H9 (cell line): Measurements from ENCODE around the gene ABCC2. TPM values are rescaled to one million over a fixed set of nuclear protein-coding genes. Genes with fewer than 3 reads are reported as not detected.

ENCODE experiments used
- DNase-seq: peaks from one replicate; pipeline ENCODE4 v3.0.0-alpha.2; 2017
- H2AFZ ChIP-seq: one replicate; pipeline ENCODE4 v1.6.1; 2013; ENCODE audit warnings: mild to moderate bottlenecking, low read length, control low read depth, moderate library complexity
- H2AK5ac ChIP-seq: 2 replicates; pipeline ENCODE4 v1.6.1; 2013; ENCODE audit warnings: low read length, control low read depth, mixed read lengths; ENCODE audit not compliant: insufficient read length
- H2BK120ac ChIP-seq: one replicate; pipeline ENCODE4 v1.6.1; 2013; ENCODE audit warnings: low read depth, mild to moderate bottlenecking, low read length, control low read depth, inconsistent platforms; ENCODE audit not compliant: poor library complexity, severe bottlenecking
- H2BK12ac ChIP-seq: 2 replicates; pipeline ENCODE4 v1.6.1; 2013; ENCODE audit warnings: low read length, control low read depth, mixed read lengths, low read depth; ENCODE audit not compliant: insufficient read length
- H2BK15ac ChIP-seq: 2 replicates; pipeline ENCODE4 v1.6.1; 2013; ENCODE audit warnings: low read depth, low read length, control low read depth
- H2BK20ac ChIP-seq: one replicate; pipeline ENCODE4 v1.6.1; 2013; ENCODE audit warnings: low read depth, mild to moderate bottlenecking, low read length, control low read depth, inconsistent platforms; ENCODE audit not compliant: poor library complexity, severe bottlenecking
- H2BK5ac ChIP-seq: 2 replicates; pipeline ENCODE4 v1.6.1; 2013; ENCODE audit warnings: low read length, control low read depth, mixed read lengths; ENCODE audit not compliant: insufficient read length
- H3K14ac ChIP-seq: 2 replicates; pipeline ENCODE4 v1.6.1; 2013; ENCODE audit warnings: low read length, control low read depth; ENCODE audit not compliant: insufficient read depth
- H3K18ac ChIP-seq: 2 replicates; pipeline ENCODE4 v1.6.1; 2013; ENCODE audit warnings: low read depth, mild to moderate bottlenecking, mixed read lengths, low read length, control low read depth; ENCODE audit not compliant: insufficient read length
- H3K23ac ChIP-seq: 2 replicates; pipeline ENCODE4 v1.6.1; 2013; ENCODE audit warnings: low read length, control low read depth, mixed read lengths, low read depth; ENCODE audit not compliant: insufficient read length
- H3K23me2 ChIP-seq: 2 replicates; pipeline ENCODE4 v1.6.1; 2013; ENCODE audit warnings: low read depth, mild to moderate bottlenecking, mixed read lengths, low read length, control low read depth; ENCODE audit not compliant: insufficient read length, poor library complexity, severe bottlenecking
- H3K27ac ChIP-seq: 2 replicates; pipeline ENCODE4 v1.5.1; 2013; ENCODE audit warnings: low read length, control low read depth, mixed read lengths, low read depth; ENCODE audit not compliant: insufficient read length
- H3K27me3 ChIP-seq: 2 replicates; pipeline ENCODE4 v1.6.1; 2013; ENCODE audit warnings: low read length, control low read depth, inconsistent platforms; ENCODE audit not compliant: insufficient read depth
- H3K4ac ChIP-seq: 2 replicates; pipeline ENCODE4 v1.6.1; 2013; ENCODE audit warnings: low read depth, mild to moderate bottlenecking, control low read depth, inconsistent platforms, low read length, moderate library complexity
- H3K4me1 ChIP-seq: 2 replicates; pipeline ENCODE4 v1.6.1; 2013; ENCODE audit warnings: low read length, control low read depth, inconsistent platforms; ENCODE audit not compliant: insufficient read depth
- H3K4me2 ChIP-seq: 2 replicates; pipeline ENCODE4 v1.6.1; 2013; ENCODE audit warnings: low read length, control low read depth, mixed read lengths; ENCODE audit not compliant: insufficient read length, insufficient read depth
- H3K56ac ChIP-seq: 2 replicates; pipeline ENCODE4 v1.6.1; 2013; ENCODE audit warnings: low read depth, mild to moderate bottlenecking, mixed read lengths, low read length, control low read depth; ENCODE audit not compliant: insufficient read length
- H3K79me1 ChIP-seq: 2 replicates; pipeline ENCODE4 v1.6.1; 2013; ENCODE audit warnings: low read depth, mild to moderate bottlenecking, moderate library complexity, low read length, control low read depth, inconsistent platforms; ENCODE audit not compliant: insufficient read depth, poor library complexity, severe bottlenecking
- H3K79me2 ChIP-seq: 2 replicates; pipeline ENCODE4 v1.6.1; 2013; ENCODE audit warnings: low read length, control low read depth, inconsistent platforms; ENCODE audit not compliant: insufficient read depth
- H3K9ac ChIP-seq: 2 replicates; pipeline ENCODE4 v1.6.1; 2013; ENCODE audit warnings: low read length, control low read depth, mixed read lengths; ENCODE audit not compliant: insufficient read length; ENCODE audit errors: extremely low read depth
- H3K9me3 ChIP-seq: one replicate; pipeline ENCODE4 v1.6.1; 2013; ENCODE audit warnings: low read depth, low read length, inconsistent platforms; ENCODE audit not compliant: control insufficient read depth
- H3T11ph ChIP-seq: one replicate; pipeline ENCODE4 v1.6.1; 2013; ENCODE audit warnings: mild to moderate bottlenecking, low read length, control low read depth, inconsistent platforms
- H4K20me1 ChIP-seq: one replicate; pipeline ENCODE4 v1.6.1; 2013; ENCODE audit not compliant: control insufficient read depth, insufficient read length, insufficient read depth
- H4K5ac ChIP-seq: 2 replicates; pipeline ENCODE4 v1.6.1; 2013; ENCODE audit warnings: low read depth, mild to moderate bottlenecking, mixed read lengths, low read length, control low read depth; ENCODE audit not compliant: insufficient read length
- H4K8ac ChIP-seq: replicated peaks from 2 replicates; pipeline ENCODE4 v1.6.1; 2013; ENCODE audit warnings: low read length, control low read depth, mixed read lengths, low read depth; ENCODE audit not compliant: insufficient read length
- H4K91ac ChIP-seq: 2 replicates; pipeline ENCODE4 v1.6.1; 2013; ENCODE audit warnings: low read depth, mild to moderate bottlenecking, moderate library complexity, mixed read lengths, low read length, control low read depth; ENCODE audit not compliant: insufficient read length
- H3K27ac Mint-ChIP-seq, 3 experiments: 2 replicates in 2 of 3; 3 replicates in 1 of 3; pipeline ENCODE4 v1.8.0; 2020 to 2021; ENCODE audit warnings: mixed read lengths in 3 of 3, mild to moderate bottlenecking in 1 of 3, moderate library complexity in 1 of 3
- H3K27me3 Mint-ChIP-seq: 2 replicates; pipeline ENCODE4 v1.8.0; 2021; ENCODE audit warnings: low read depth, mild to moderate bottlenecking, moderate library complexity, mixed read lengths
- H3K36me3 Mint-ChIP-seq, 3 experiments: 2 replicates in 2 of 3; 3 replicates in 1 of 3; pipeline ENCODE4 v1.8.0; 2020 to 2021; ENCODE audit warnings: low read depth in 3 of 3, mixed read lengths in 3 of 3; ENCODE audit not compliant: insufficient read depth in 1 of 3
- H3K4me1 Mint-ChIP-seq, 2 experiments: 2 replicates each; pipeline ENCODE4 v1.8.0; 2020; ENCODE audit warnings: mixed read lengths in 2 of 2
- H3K4me3 Mint-ChIP-seq, 2 experiments: 2 replicates in 1 of 2; 3 replicates in 1 of 2; pipeline ENCODE4 v1.8.0; 2020 to 2021; ENCODE audit warnings: mild to moderate bottlenecking in 2 of 2, mixed read lengths in 2 of 2, moderate library complexity in 1 of 2
- H3K9me3 Mint-ChIP-seq, 2 experiments: 2 replicates in 1 of 2; 3 replicates in 1 of 2; pipeline ENCODE4 v1.8.0; 2020; ENCODE audit warnings: mild to moderate bottlenecking in 2 of 2, mixed read lengths in 2 of 2, moderate library complexity in 1 of 2
- CTCF ChIP-seq: fragments of 200-600 bp; sonication (generic); conservative IDR thresholded peaks from 3 replicates; pipeline ENCODE4 v1.8.0; 2021; ENCODE audit warnings: antibody characterized with exemption, mild to moderate bottlenecking
- WGBS: extraction: QIAGEN DNeasy Blood & Tissue Kit; methylation state at CpG from one replicate; pipeline ENCODE4 v1.1.7; 2013; ENCODE audit warnings: missing lambda C conversion rate, low lambda C conversion rate, mixed read lengths; ENCODE audit not compliant: insufficient read length; ENCODE audit errors: extremely low coverage; 5-methylcytosine and 5-hydroxymethylcytosine counted together
- total RNA-seq: library from RNA; stranded (reverse); gene quantifications from 2 replicates; pipeline ENCODE4 v1.2.1, GENCODE V29; 2021

ABCC2 gene
- total RNA-seq, 1 experiment from 2014 or later: 0.68 TPM

GRCh38 chr10:99809481-99809880 lies 27.0 kb downstream of the ABCC2 start:
- H3K9me3 Mint-ChIP-seq: no peaks in the 10 kb centered on the region
- Histone ChIP-seq H2BK20ac (no peak overlapping the region), H2AK5ac (no peak overlapping the region), H2BK120ac (no peak overlapping the region), H4K5ac (no peak overlapping the region), H4K20me1 (no peaks in the 10 kb centered on the region), H3K9me3 (no peaks in the 10 kb centered on the region), H3K56ac (no peak overlapping the region), H3K4me2 (no peak overlapping the region), H3K9ac (no peak overlapping the region), H3K18ac (no peak overlapping the region), H3K4ac (no peak overlapping the region), H3K4me1 (no peaks in the 10 kb centered on the region), H4K8ac (no peak overlapping the region), H3K23ac (no peak overlapping the region), H2BK15ac (no peak overlapping the region), H3K23me2 (no peaks in the 10 kb centered on the region), H3T11ph (no peak overlapping the region), H3K14ac (no peak overlapping the region), H3K27me3 (no peaks in the 10 kb centered on the region), H3K79me2 (no peaks in the 10 kb centered on the region), H3K27ac (no peak overlapping the region), H2BK5ac (no peak overlapping the region), H3K79me1 (no peaks in the 10 kb centered on the region), H2AFZ (no peak overlapping the region), H4K91ac (no peak overlapping the region), H2BK12ac (no peak overlapping the region)
- TF ChIP-seq CTCF: no peak
- WGBS: no CpG with 5 or more reads among the region's 2 CpGs
- H3K4me1 Mint-ChIP-seq: no peaks in the 10 kb centered on the region
- H3K4me3 Mint-ChIP-seq: no peak overlapping the region
- no peaks in the 10 kb centered on the region; the same call in 1 of the 2 replicates for H3K27me3 Mint-ChIP-seq
- no peaks in the 10 kb centered on the region for H3K36me3 Mint-ChIP-seq
- no peak for DNase-seq
- H3K27ac Mint-ChIP-seq: no peak overlapping the region
